H1 (cell line): ENCODE data around the gene GRAMD1B. TPM values are rescaled to one million over a fixed set of nuclear protein-coding genes. Genes with fewer than 3 reads are reported as not detected.

Experiments used
- MAX ChIP-seq: IDR thresholded peaks from 2 replicates; pipeline ENCODE4 v1.6.1; 2012; ENCODE audit warnings: inconsistent platforms
- RNF2 ChIP-seq: fragments of 200-900, 300-1000 bp; sonication (generic); IDR thresholded peaks from 2 replicates; pipeline ENCODE4 v1.7.1; 2016; ENCODE audit warnings: borderline replicate concordance, low read depth, mild to moderate bottlenecking, antibody characterized with exemption, low read length; ENCODE audit not compliant: poor library complexity, severe bottlenecking; ENCODE audit errors: missing control alignments
- SUZ12 ChIP-seq: fragments of 200-600 bp; sonication (generic); IDR thresholded peaks from 2 replicates; pipeline ENCODE4 v1.6.1; 2012; ENCODE audit warnings: mild to moderate bottlenecking, inconsistent platforms, low read length, moderate library complexity, mixed read lengths
- polyA plus RNA-seq, 7 experiments: library from polyadenylated mRNA; depleted of rRNA in 3 of 7; stranded (reverse) in 5 of 7; unstranded in 2 of 7; fragments of >200 nt in 5 of 7; fragments of 200-250 nt in 2 of 7; gene quantifications; 1 replicate in 5 of 7; 2 replicates in 1 of 7; 4 replicates in 1 of 7; pipeline versions ENCODE4 v1.2.1 to v1.2.3, GENCODE V29; 2011 to 2013; ENCODE audit warnings: missing spikeins in 2 of 7, mixed read lengths in 2 of 7
- total RNA-seq: library from RNA; stranded (reverse); fragmentation: NEBNext Ultra II Directional; extraction: Animal tissue kit (Norgen Biotek cat#: 25700); gene quantifications from 2 replicates; pipeline ENCODE4 v1.2.1, GENCODE V29; 2021

The GRAMD1B gene
- total and polyA plus RNA-seq, 2 of the 8 experiments (the other 6 are each of a cell fraction or from before 2014, with no cell fraction given), result 10.1 to 21.2 TPM

GRCh38 chr11:123477205-123477907 is 47.3 kb downstream of the GRAMD1B start (continued):
- TF ChIP-seq MAX (no peak), RNF2 (no peak), SUZ12 (no peak)
